ENCODE data around the gene INSM1. TPM values are rescaled to one million over a fixed set of nuclear protein-coding genes. Genes with fewer than 3 reads are reported as not detected.

Gene INSM1
- total and polyA plus RNA-seq, 2 of the 13 experiments (the other 11 are each of a cell fraction or from before 2014, with no cell fraction given), result not detected

GRCh38 chr20:20341371-20341770 lies 26.5 kb upstream of the INSM1 start (continued):
- TF ChIP-seq THAP11 (CRISPR knock-in tag; IDR thresholded peaks at IDR 0.05), result no peak
- TF ChIP-seq TEAD3 (CRISPR knock-in tag; optimal IDR thresholded peaks at IDR 0.05; ENCODE audit: borderline replicate concordance), result no peak
- no peak for TF ChIP-seq ARHGAP35 (CRISPR knock-in tag; IDR thresholded peaks at IDR 0.05; ENCODE audit: borderline replicate concordance)
- TF ChIP-seq GPBP1L1 (CRISPR knock-in tag; IDR thresholded peaks at IDR 0.05), result no peak

GRCh38 chr20:20342066-20342465 lies 25.8 kb upstream of the INSM1 start:
- Histone ChIP-seq H4K20me1 (ENCODE audit: insufficient read depth, low read length) (no peaks in the 10 kb centered on the region), H3K4me2 (ENCODE audit: low read depth, low read length) (no peak overlapping the region), H3K4me3 (replicated peaks in 1 of 3; ENCODE audit: insufficient read depth in 1 of 3, low read depth in 2 of 3, low read length in 3 of 3) (no peak overlapping the region), H3K27ac (ENCODE audit: extremely low read length, insufficient read depth, low read length) (no peak overlapping the region), H3K79me2 (ENCODE audit: insufficient read depth, low read length) (no peaks in the 10 kb centered on the region), H3K9ac (ENCODE audit: insufficient read depth, low read depth, low read length) (no peak overlapping the region), H3K9me3 (ENCODE audit: low read length) (peaks cover 4% of the 10 kb centered on the region), H2AFZ (ENCODE audit: low read length) (no peak overlapping the region), H3K4me1 (ENCODE audit: insufficient read depth, low read length) (no peaks in the 10 kb centered on the region), H3K36me3 (replicated peaks in 1 of 2; ENCODE audit: control insufficient read depth in 1 of 2, insufficient read depth in 2 of 2, low read length in 2 of 2) (no peaks in the 10 kb centered on the region), H3K27me3 (ENCODE audit: control insufficient read depth in 1 of 2, insufficient read depth in 2 of 2, low read length in 2 of 2) (peaks cover 7 to 30% of the 10 kb centered on the region in 2 experiments; a peak in 3 of 5 replicates)
- FAIRE-seq (no peak), DNase-seq (ENCODE audit: low spot score) (no peak), ATAC-seq (no peak)
- intact Hi-C loops (cut with micrococcal nuclease; ENCODE audit: unreplicated experiment), result no loop called here
- TF ChIP-seq ZIK1 (CRISPR knock-in tag; IDR thresholded peaks at IDR 0.05; ENCODE audit: borderline replicate concordance, low read depth) (no peak), MAFK (conservative IDR thresholded peaks at IDR 0.05 in 1 of 2, IDR thresholded peaks at IDR 0.05 in 1 of 2; ENCODE audit: low read length in 2 of 2) (peak in 1 of 2 experiments; percentile 33; a peak in 2 of 4 replicates), FOXO4 (CRISPR knock-in tag; conservative IDR thresholded peaks at IDR 0.05) (0 out of 2 replicates have a peak, but pooled peaks have one; percentile 33), ZBTB46 (CRISPR knock-in tag; IDR thresholded peaks at IDR 0.05; ENCODE audit: borderline replicate concordance) (no peak)
- BruUV-seq (replicated peaks), result no TSS peak
- in situ Hi-C loops (cut with HindIII; ENCODE audit: extremely low pct_ligation_motif_present, low pct_unique_long_range_greater_than_20kb), result no loop called here
- ChIA-PET POLR2A (no interaction called here), CTCF (ENCODE audit: low intra/inter-chr PET ratio, low total read pairs) (no interaction called here)
- 43% methylated on average over 5 of the region's 5 CpGs for WGBS (ENCODE audit: low lambda C conversion rate)

Measured in HepG2 (cell line).